SU-DHL-6 (cell line): ENCODE measurements around the gene SH3RF3.

Experiments
- H2AFZ ChIP-seq: fragments of 200-600 bp; sonication (generic); 2 replicates; pipeline ENCODE4 v1.6.1; 2014; ENCODE audit warnings: low read depth, mild to moderate bottlenecking, moderate library complexity, mixed read lengths, antibody characterized with exemption, low read length; ENCODE audit not compliant: severe bottlenecking
- H3F3A ChIP-seq: fragments of 200-600 bp; shearing (Covaris generic); 2 replicates; pipeline ENCODE4 v1.6.0; 2016; ENCODE audit warnings: antibody characterized with exemption, mild to moderate bottlenecking; ENCODE audit not compliant: insufficient read depth
- H3K27ac ChIP-seq: fragments of 200-600 bp; sonication (generic); 2 replicates; pipeline ENCODE4 v1.5.1; 2016; ENCODE audit warnings: low read depth, mild to moderate bottlenecking, low read length, moderate library complexity, mixed read lengths
- H3K27me3 ChIP-seq: fragments of 200-600 bp; sonication (generic), shearing (Covaris generic); 2 replicates; pipeline ENCODE4 v1.6.0; 2014; ENCODE audit warnings: mild to moderate bottlenecking, low read length
- H3K36me3 ChIP-seq: fragments of 200-600 bp; sonication (generic); 2 replicates; pipeline ENCODE4 v1.6.1; 2014; ENCODE audit warnings: mild to moderate bottlenecking, low read length, mixed read lengths
- H3K4me2 ChIP-seq: fragments of 300-600, 200-600 bp; shearing (Covaris generic), sonication (generic); 2 replicates; pipeline ENCODE4 v1.6.0; 2014; ENCODE audit warnings: low read length, low read depth, mild to moderate bottlenecking; ENCODE audit not compliant: poor library complexity, severe bottlenecking
- H3K4me3 ChIP-seq: fragments of 200-600 bp; sonication (generic); 2 replicates; pipeline ENCODE4 v1.5.1; 2014; ENCODE audit warnings: antibody characterized with exemption, low read length, mild to moderate bottlenecking, mixed read lengths; ENCODE audit not compliant: insufficient read depth, poor library complexity, severe bottlenecking
- H3K79me2 ChIP-seq: fragments of 200-600 bp; sonication (generic); 2 replicates; pipeline ENCODE4 v1.6.1; 2014; ENCODE audit warnings: mild to moderate bottlenecking, low read length, moderate library complexity; ENCODE audit not compliant: insufficient read depth
- H3K9ac ChIP-seq: fragments of 200-600 bp; sonication (generic); 2 replicates; pipeline ENCODE4 v1.7.0; 2014; ENCODE audit warnings: mild to moderate bottlenecking, low read length
- H3K9me2 ChIP-seq: fragments of 200-600 bp; sonication (generic); replicated peaks from 2 replicates; pipeline ENCODE4 v1.6.1; 2014; ENCODE audit warnings: low read length; ENCODE audit not compliant: insufficient read depth
- H3K9me3 ChIP-seq: fragments of 200-600 bp; sonication (generic); 2 replicates; pipeline ENCODE4 v1.6.1; 2014; ENCODE audit warnings: low read length, mixed read lengths; ENCODE audit not compliant: insufficient read depth
- H4K20me1 ChIP-seq: fragments of 200-600 bp; sonication (generic); 2 replicates; pipeline ENCODE4 v1.6.1; 2014; ENCODE audit warnings: low read depth, mild to moderate bottlenecking, antibody characterized with exemption, low read length, moderate library complexity, mixed read lengths
- CTCF ChIP-seq: fragments of 200-600 bp; sonication (generic); IDR thresholded peaks from one replicate; pipeline ENCODE4 v1.5.1; 2017; ENCODE audit warnings: antibody characterized with exemption, mild to moderate bottlenecking, low read length, moderate library complexity; ENCODE audit not compliant: insufficient read depth, poor library complexity, severe bottlenecking
- EZH2phosphoT487 ChIP-seq: fragments of 200-600 bp; sonication (generic), shearing (Covaris generic); conservative IDR thresholded peaks from 2 replicates; pipeline ENCODE4 v1.6.1; 2018; ENCODE audit warnings: mild to moderate bottlenecking, antibody characterized with exemption, low read length, moderate library complexity, mixed read lengths

SH3RF3 gene

GRCh38 chr2:109176928-109177327 is 47.9 kb downstream of the SH3RF3 start:
- H4K20me1 ChIP-seq = no peaks in the 10 kb centered on the region
- TF ChIP-seq EZH2phosphoT487 (no peak), CTCF (no peak)
- H3K27ac ChIP-seq = no peak overlapping the region

GRCh38 chr2:109177635-109178034 is 48.6 kb downstream of the SH3RF3 start:
- Histone ChIP-seq H3K27ac (no peak overlapping the region), H2AFZ (no peak overlapping the region), H3K36me3 (no peaks in the 10 kb centered on the region), H3K4me2 (no peak overlapping the region), H3K9me3 (no peaks in the 10 kb centered on the region), H3K4me3 (no peak overlapping the region), H3K9ac (no peak overlapping the region), H4K20me1 (no peaks in the 10 kb centered on the region), H3K9me2 (no peaks in the 10 kb centered on the region), H3K27me3 (no peaks in the 10 kb centered on the region), H3K79me2 (no peaks in the 10 kb centered on the region), H3F3A (no peaks in the 10 kb centered on the region)
- TF ChIP-seq EZH2phosphoT487 (no peak), CTCF (no peak)

More at GRCh38 chr2:109176928-109177327, 47.9 kb downstream of the SH3RF3 start:
- no peak overlapping the region for H3K9ac ChIP-seq
- no peaks in the 10 kb centered on the region for H3K36me3 ChIP-seq
- H3K9me2 ChIP-seq = no peaks in the 10 kb centered on the region
- H3K9me3 ChIP-seq = no peaks in the 10 kb centered on the region
- H3K27me3 ChIP-seq = no peaks in the 10 kb centered on the region
- no peak overlapping the region for H3K4me2 ChIP-seq
- H3F3A ChIP-seq = no peaks in the 10 kb centered on the region
- no peak overlapping the region for H3K4me3 ChIP-seq
- no peak overlapping the region for H2AFZ ChIP-seq
- no peaks in the 10 kb centered on the region for H3K79me2 ChIP-seq

GRCh38 chr2:109178968-109179367 is 50.0 kb downstream of the SH3RF3 start:
- Histone ChIP-seq H3K4me2 (no peak overlapping the region), H3K36me3 (no peaks in the 10 kb centered on the region), H4K20me1 (no peaks in the 10 kb centered on the region), H3K27ac (no peak overlapping the region), H3K4me3 (no peak overlapping the region), H3K9me3 (no peaks in the 10 kb centered on the region), H2AFZ (no peak overlapping the region), H3K9me2 (no peaks in the 10 kb centered on the region), H3F3A (no peaks in the 10 kb centered on the region), H3K27me3 (no peaks in the 10 kb centered on the region), H3K9ac (no peak overlapping the region), H3K79me2 (no peaks in the 10 kb centered on the region)
- TF ChIP-seq EZH2phosphoT487 (no peak), CTCF (no peak)
